HG02885 (cell line): Measurements from ENCODE around the gene PAX7.

ENCODE experiments used
- ATAC-seq: cut with Tn5 transposase; IDR thresholded peaks from one replicate; pipeline ENCODE4 v1.9.1; 2021; ENCODE audit warnings: mild to moderate bottlenecking; ENCODE audit not compliant: unreplicated experiment, poor library complexity

Gene PAX7

DNA sequence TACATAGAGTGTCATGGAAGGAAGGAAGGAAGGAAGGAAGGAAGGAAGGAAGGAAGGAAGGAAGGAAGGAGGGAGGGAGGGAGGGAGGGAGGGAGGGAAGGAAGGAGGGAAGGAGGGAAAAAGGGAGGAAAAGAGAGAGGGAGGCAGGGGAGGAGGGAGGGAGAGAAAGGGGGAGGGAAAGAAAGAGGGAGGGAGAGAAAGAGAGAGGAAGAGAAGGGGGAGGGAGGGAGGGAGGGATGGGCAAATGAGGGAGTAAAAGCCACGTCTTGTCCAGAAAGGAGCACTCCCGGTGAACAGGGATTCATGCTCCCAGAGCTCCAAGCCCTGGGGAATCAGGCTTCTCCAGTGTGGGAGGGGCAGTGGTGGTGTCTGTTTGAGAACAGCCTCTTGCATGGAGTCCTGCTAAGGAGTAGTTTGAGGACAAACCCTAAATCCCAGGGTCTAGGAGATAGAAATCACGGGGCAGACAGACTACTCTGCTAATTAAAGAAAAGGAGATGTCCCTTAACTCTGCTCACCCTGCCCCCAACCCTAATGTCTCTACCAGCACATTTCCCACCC lies 157.3 kb downstream of the PAX7 start:
- ATAC-seq = no peak

- ATAC-seq = no peak
These were observed 158.6 kb downstream of the PAX7 start for GRCh38 chr1:18789246-18789645.

DNA sequence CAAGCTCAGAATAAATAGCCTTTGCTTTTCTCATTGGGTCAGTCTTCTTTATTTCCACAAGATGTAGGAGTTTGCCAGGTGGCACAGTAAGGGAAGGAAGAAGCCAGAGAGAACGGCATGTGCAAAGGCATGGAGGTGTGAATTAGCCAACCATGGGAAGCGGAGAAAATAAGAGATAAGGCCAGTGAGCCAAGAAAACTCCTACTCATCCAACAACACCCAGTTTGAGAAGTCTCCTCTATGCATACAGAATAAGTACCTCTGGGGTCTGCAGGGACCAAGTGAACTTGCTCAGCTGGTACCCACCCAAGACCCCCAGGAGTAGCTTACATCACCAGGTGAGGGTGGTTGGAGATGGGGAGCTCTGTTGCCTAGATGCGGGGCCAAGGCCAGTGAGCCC lies 162.1 kb downstream of the PAX7 start:
- ATAC-seq = no peak

DNA sequence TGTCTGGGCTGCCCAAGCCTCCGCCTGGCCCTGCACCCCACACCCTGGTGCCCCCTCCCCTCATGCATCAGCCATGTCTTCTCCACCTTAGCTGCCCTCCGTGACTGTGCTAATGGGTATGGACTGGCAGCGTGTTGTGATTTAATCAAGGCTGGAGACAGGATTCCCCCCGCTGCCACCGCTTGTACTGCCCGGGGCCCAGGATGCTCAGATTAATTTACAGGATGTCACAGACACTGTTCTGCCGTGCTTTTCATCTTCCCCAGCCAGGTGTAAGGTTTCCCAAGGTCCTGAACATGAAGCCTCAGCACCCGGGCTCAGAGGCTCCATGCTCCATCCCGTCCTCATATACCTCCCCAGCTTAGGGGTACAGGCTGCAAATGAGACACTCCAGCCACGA lies 162.5 kb downstream of the PAX7 start:
- ATAC-seq = no peak

DNA sequence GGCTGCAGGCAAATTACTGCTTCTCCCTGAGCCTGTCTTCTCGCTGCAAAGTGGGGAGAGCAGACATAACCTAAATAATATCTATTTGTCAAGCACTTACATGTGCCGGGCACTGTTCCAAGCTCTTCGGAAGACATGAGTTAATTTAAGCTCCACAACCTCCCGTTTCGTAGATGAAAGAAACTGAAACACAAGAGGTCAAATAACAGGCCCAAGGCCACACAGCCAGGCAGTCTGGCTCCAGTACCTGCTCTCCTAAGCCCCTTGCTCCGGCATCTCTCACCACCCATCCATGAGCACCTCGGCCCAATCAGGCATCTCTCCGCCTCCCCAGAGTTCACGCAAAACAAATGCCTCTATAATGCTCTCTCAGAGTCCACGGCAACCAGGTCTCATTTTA lies 163.4 kb downstream of the PAX7 start:
- ATAC-seq = no peak

DNA sequence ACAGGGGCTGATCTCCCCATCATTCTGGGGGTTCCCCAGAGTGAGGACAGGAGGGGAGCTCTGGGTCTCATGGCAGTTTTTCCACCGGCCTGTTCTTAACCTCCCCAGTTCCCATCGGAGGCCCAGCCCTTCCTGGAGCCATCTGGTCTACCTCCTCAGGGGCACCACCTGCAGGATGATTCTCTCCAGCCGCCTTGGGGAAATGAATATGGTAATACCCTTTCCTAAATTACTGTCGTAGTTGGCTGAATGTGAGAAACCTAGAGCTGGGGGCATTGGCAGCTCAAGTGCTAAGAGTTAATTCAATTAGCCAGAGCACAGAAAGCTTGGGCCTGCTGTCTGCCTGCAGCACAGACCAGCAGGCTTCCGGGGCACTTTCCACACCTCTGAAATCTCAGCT lies 163.9 kb downstream of the PAX7 start:
- ATAC-seq = no peak

GRCh38 chr1:18795002-18795689 lies 164.5 kb downstream of the PAX7 start:
- ATAC-seq = no peak

DNA sequence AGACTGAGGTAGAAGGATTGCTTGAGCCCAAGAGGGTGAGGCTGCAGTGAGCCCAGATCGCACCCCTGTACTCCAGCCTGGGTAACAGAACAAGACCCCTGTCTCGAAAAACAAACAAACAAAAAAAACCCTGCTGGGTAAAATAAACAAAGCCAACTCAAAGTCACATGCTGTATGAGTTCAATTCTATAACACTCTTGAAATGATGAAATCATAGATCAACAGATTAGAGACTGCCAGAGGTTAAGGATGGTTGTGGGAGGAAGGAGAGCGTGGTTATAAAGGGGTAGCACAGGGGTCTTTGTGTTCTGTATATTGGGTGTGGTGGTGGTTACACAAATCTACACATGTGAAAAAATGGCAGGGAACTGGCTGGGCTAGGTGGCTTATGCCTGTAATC lies 166.3 kb downstream of the PAX7 start:
- no peak for ATAC-seq
